Measurements from ENCODE around the gene FAM53B.

GRCh38 chr10:124703372-124703771 lies 40.8 kb downstream of the FAM53B start:
- TF ChIP-seq POLR2A (IDR thresholded peaks at IDR 0.05; ENCODE audit: low read depth): no peak
- no peak for TF ChIP-seq CTCF (IDR thresholded peaks at IDR 0.05)
- no peak for TF ChIP-seq POLR2AphosphoS5 (IDR thresholded peaks at IDR 0.05)
- no peak for TF ChIP-seq EP300 (IDR thresholded peaks at IDR 0.05)

Measured in esophagus muscularis mucosa (tissue), 4 donors.